ENCODE results near the gene VPS36.

- TF ChIP-seq GATA2 (IDR thresholded peaks at IDR 0.05; ENCODE audit: low read depth, low read length) (no peak), GATA3 (IDR thresholded peaks at IDR 0.05; ENCODE audit: low read depth, low read length) (no peak)
Observed at GRCh38 chr13:52374389-52374788, 76.0 kb downstream of the VPS36 start.

All from SH-SY5Y (cell line).